NCI-H1694 treated with DMSO at 0.1 percent for 48 hours (cell line): ENCODE measurements around the gene DTX3.
"Not testable (repeated sequence)": the region's sequence is repeated elsewhere in the genome, so short reads cannot be mapped to it uniquely, and the experiment has no call there.

Experiments used
- DNase-seq: peaks from one replicate; lab custom pipeline; 2025; lab: John Stamatoyannopoulos, UW

The DTX3 gene, protein sequence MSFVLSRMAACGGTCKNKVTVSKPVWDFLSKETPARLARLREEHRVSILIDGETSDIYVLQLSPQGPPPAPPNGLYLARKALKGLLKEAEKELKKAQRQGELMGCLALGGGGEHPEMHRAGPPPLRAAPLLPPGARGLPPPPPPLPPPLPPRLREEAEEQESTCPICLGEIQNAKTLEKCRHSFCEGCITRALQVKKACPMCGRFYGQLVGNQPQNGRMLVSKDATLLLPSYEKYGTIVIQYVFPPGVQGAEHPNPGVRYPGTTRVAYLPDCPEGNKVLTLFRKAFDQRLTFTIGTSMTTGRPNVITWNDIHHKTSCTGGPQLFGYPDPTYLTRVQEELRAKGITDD

DNA sequence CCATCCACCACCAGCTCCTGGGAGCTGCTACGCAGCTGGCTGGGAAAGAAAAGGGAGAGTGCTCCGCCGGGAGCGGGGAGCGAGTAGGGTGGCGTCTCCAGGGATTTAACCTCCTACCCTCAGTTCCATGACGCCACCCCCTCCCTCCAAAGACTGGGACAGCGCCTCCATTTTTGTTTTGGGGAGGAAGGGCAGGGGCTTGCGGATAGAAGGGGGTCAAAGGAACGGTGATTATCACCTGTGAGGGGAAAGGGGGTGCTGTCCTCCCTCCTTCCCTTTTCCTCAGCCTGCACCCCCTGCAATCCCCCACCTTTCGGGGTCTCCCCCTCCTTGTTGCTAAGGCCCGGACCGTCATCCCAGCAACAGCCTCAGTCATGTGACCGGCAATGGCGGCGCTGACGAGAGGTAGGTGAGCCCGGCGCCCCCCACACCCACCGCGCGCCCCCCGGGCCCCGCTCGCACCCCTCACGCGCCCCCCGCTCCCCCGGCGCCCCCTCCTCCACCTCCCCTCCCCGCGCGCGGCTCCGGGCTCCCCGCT, at the start of gene DTX3:
Gene DTX3, plus strand, starts transcription at position 371 of the 538 bp plus-strand sequence. CDS start 1,694 bp downstream, outside the sequence.
- DNase-seq, result no peak

DNA sequence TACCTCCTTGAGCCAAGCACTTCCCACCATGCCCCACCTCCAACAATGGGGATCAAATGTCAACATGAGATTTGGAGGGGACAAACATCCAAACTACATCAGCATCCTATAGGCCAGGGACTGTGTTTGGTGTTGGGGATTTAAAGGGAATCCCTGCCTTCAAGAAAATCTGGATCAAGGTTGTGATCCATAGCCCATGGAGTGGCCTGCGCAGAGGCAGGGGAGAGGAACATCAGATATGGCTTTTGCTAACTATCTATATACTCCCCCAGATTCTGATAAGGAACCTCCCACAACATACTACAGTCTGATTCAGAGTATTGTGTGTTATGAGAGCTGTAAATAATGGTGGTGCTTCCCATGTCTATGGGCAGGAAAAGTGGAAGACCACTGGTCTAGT, 49.7 kb upstream of the DTX3 start:
- DNase-seq, result no peak

DNA sequence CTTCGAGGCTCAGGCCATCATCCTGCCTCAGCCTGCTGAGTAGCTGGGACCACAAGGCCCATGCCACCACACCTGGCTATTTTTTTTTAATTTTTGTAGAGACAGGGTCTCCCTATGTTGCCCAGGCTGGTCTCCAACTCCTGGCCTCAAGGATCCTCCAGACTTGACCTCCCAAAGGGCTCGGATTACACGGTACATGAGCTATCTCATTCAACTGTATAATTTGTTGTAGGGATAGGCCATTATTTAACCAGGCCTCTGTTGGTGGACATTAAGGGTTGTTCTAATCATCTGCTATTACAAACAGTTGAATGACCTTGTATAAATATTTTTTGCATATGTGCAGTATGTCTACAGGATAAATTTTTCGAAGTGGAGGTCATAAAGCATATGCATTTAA, 45.8 kb upstream of the DTX3 start:
- no peak for DNase-seq

DNA sequence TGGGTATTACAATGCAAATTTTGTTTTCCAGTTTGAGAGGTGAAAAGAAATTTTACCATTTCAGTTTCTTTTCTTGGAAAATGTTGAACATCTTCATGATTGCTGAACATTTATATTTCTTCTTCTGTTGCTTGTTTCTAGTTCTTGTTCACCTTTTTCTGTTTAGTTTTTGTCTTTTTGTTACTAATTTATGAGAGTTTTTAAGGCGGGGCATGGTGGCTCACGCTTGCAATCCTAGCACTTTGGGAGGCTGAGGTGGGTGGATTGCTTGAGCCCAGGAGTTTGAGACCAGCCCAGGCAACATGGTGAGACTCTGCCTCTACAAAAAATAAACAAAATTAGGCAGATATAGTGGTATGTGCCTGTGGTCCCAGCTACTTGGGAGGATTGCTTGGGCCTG, 44.1 kb upstream of the DTX3 start:
- no peak for DNase-seq

DNA sequence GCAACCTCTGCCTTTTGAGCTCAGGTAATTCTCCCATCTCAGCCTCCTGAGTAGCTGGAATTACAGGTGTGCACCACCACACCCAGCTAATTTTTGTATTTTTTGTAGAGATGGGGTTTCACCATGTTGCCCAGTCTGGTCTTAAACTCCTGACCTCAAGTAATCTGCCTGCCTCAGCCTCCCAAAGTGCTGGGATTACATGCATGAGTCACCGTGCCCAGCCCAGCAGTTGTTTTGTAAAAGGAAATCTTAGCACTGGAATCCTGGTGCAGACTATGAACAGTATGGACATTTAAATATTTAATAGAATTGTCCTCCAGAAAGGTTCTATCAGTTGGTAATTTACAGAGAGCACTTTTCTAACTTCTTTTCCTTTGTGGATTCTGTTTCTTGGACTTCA, 43.5 kb upstream of the DTX3 start:
- DNase-seq, result not testable (repeated sequence)

DNA sequence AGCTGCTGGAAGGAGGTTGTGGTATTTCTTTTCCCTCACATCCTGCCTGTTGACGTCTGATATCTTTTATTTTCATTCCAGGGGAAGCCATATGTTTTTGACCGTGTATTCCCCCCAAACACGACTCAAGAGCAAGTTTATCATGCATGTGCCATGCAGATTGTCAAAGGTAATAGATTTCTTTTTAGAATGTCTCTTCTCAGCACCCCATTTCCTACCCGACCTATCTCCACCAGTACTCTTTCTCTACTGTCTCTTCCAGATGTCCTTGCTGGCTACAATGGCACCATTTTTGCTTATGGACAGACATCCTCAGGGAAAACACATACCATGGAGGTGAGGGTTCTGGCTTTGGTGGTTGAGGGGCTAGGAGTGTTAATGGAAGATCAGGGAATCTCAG, 41.3 kb upstream of the DTX3 start:
- no peak for DNase-seq

DNA sequence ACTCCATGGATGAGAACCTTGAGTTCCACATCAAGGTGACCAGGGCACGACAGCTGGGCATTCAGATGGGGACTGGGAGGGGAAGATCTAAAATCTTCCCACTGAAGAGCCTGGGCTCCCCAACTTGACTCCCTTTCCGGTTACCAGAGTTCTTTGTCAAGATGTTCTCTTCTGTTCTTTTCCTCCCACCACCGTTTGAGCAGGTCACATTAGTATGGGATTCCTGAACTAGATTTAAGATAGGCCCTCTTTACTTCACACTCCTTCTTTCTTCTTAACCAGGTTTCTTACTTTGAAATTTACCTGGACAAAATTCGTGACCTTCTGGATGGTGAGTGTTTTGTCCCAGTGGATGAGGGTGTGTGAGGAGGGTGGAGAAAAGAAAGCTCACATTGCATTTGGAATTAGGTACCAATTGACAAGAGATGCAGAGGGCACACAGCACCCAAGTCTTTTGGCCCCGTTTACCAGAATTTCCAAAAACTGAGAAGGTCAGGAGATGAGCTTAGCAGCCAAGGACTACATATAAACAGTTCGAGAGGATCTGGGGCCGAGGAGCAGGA, 40.4 kb upstream of the DTX3 start:
- no peak for DNase-seq

DNA sequence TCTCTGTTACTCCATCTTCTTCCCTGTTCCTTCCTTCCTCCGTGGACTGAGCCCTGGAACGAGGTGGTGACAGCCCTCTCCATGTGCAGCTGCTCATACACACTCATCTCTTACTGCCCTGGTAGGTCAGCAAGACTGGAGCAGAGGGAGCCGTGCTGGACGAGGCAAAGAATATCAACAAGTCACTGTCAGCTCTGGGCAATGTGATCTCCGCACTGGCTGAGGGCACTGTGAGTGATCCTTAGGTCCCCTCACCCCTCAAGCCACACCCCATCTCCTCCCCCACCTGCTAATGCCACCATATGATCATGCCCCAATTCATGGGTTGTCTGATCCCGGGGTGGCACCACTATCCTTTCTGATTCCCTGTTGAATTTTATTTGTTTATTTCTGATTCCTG, 35.8 kb upstream of the DTX3 start:
- no peak for DNase-seq

DNA sequence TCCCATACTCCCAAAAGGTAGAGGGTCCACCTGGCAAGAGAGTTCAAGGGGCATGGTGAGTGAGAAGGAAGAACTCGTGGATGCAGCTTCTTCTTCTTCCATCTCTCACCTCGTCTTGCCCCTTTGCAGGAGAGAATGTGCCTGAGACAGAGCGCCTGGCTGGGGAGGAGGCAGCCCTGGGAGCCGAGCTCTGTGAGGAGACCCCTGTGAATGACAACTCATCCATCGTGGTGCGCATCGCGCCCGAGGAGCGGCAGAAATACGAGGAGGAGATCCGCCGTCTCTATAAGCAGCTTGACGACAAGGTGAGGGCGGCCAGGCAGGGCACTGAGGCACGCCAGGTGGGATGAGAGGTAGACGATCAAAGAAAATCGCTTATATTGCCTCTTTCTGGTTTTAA, 34.8 kb upstream of the DTX3 start:
- no peak for DNase-seq

DNA sequence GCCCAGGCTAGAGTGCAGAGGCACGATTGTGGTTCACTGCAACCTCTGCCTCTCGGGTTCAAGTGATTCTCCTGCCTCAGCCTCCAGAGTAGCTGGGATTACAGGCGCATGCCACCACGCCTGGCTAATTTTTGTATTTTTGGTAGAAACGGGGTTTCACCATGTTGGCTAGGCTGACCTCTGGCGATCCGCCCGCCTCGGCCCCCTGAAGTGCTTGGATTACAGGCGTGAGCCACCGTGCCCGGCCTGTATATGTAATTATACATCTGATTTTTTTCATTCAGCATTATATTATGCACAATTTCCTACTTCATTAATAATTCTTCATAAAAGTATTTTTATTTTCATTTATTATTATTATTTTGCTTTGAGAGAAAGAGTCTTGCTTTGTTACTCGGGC, 34.2 kb upstream of the DTX3 start:
- DNase-seq, result not testable (repeated sequence)

DNA sequence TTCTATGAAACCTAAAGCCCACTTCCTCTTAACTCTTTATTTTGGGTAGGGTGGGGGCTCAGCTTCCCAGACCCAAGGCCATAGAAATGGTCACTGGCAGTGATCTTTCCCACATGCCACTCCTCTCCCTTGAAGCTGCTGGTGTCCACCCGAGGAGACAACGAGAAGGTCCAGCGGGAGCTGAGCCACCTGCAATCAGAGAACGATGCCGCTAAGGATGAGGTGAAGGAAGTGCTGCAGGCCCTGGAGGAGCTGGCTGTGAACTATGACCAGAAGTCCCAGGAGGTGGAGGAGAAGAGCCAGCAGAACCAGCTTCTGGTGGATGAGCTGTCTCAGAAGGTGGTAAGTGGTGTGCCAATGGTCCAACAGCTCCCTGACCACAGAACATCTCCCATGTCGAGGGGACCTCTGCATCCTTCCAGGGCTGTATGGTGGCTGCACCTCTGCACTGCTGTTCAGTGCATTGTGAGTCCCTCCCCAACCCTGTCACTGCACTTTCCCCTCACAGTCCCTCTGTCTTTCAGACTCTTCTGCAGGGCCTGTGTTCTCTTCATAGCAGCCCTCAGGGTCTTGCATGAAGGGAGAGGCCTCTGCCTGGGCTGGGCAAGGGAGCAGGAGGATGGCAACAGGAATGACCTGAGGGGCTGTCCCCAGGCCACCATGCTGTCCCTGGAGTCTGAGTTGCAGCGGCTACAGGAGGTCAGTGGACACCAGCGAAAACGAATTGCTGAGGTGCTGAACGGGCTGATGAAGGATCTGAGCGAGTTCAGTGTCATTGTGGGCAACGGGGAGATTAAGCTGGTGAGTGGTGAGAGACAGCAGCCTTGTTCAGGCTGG, 32.5 kb upstream of the DTX3 start:
- DNase-seq, result no peak

DNA sequence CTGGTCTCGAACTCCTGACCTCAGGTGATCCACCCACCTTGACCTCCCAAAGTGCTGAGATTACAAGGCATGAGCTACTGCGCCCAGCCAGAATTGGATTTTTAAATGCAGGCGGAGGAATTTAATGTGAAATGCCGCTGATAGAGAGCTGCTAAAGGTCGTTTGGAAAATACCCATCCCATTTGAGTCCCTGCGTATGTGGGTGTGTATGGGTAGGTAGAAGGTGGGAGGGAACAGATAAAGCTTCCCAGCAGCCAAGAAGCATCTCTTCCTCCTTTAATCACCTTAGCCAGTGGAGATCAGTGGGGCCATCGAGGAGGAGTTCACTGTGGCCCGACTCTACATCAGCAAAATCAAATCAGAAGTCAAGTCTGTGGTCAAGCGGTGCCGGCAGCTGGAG, 29.8 kb upstream of the DTX3 start:
- no peak for DNase-seq

DNA sequence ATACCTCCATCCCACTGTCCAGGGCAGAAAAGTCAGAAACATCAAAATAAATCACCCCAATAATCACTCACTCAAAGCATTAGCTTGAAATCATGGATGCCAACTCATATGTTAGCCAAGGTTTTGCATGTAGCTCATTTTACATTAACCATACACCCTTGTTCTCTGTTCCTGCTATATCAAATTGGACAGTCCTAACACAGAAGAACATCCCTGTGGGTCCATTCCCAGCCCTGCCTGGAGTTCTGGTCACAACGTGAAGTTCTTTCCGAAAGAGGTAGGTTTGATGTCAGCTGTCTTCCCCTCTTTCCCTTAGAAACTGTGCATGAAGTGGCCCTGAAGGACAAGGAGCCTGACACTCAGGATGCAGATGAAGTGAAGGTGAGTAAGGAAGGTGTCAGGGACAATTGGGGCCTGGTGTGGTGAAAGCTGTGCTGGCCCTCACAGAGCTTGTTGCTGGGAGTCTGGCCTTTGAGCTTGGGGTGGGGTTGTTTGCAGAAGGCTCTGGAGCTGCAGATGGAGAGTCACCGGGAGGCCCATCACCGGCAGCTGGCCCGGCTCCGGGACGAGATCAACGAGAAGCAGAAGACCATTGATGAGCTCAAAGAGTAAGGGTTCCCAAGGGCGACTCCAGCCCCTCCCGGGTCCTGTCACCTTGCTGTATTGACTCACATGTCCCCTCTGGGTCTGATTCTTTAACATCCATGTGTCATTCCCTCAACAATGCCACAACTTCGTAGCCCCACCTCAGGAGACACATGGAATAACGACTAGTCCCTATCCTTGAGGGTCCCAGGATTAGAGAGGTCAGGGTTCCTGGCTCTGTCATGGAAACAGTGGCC, 28.6 kb upstream of the DTX3 start:
- DNase-seq, result no peak

DNA sequence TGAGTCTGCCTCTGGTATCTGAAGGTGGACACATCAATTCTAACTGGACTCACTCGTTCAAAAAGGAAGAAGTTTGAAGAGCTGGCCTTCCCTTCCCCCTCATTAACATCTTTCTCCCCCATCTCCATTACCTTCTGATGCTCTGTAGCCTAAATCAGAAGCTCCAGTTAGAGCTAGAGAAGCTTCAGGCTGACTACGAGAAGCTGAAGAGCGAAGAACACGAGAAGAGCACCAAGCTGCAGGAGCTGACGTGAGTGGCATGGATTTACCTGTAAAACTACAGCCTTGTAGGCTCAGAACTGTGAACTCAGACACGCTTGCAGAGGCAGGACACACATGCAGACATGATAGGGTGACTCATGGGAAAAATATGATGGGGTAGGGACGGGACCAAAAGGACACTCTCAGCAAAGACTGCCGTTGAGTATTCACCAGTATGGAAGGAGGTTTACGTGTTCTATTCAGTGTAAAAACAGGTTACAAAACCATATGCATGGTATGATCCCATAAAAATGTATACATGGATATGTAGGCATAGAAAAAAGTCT, 27.9 kb upstream of the DTX3 start:
- no peak for DNase-seq

DNA sequence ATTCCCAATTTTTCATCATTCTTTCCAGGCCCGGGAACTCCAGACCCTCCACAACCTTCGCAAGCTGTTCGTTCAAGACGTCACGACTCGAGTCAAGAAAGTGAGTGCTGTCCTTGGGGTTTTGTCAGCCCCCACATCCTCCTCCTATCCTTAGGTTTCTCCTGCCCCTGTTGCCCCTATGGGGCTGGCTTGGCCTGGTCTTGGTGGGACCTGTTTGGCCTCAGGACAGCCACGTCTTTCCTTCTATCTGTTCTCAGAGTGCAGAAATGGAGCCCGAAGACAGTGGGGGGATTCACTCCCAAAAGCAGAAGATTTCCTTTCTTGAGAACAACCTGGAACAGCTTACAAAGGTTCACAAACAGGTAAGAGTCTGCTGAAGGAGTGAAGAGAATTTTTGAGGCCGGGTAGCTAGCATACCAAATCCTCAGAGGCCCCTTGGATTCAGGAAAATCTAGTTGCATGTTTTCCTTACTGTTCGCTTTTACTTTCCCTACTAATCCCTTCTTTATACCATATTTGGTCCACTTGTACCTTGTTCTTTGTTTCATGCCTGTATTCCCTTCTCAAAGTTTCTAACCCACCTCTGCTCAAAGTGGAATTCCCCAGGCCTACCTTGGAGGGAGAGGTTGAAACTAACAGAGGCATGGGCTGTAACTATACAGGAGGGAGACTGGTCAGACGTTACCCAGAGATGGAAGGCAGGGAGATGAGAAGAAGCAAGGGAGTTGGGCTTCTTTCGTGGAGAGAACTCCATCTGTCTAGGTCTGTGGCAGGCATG, 26.5 kb upstream of the DTX3 start:
- no peak for DNase-seq

DNA sequence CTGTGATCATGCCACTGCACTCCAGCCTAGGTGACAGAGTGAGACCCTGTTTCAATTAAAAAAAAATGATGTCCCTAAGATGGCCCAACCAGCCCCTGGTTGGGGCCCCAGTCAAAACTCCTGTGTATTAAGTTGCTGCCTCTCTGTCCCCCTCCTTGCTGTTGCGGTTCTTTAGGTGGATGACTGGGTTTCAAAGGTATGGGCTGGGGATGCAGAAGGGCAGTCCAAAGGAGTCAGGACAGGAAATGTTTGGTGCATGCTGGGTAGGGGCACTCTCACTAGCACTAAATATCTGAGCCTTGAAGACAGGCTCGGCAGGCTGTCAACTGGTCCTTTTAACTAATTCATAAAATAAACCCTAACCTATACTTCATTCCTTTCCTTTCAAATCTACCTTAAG, 25.6 kb upstream of the DTX3 start:
- DNase-seq, result no peak

DNA sequence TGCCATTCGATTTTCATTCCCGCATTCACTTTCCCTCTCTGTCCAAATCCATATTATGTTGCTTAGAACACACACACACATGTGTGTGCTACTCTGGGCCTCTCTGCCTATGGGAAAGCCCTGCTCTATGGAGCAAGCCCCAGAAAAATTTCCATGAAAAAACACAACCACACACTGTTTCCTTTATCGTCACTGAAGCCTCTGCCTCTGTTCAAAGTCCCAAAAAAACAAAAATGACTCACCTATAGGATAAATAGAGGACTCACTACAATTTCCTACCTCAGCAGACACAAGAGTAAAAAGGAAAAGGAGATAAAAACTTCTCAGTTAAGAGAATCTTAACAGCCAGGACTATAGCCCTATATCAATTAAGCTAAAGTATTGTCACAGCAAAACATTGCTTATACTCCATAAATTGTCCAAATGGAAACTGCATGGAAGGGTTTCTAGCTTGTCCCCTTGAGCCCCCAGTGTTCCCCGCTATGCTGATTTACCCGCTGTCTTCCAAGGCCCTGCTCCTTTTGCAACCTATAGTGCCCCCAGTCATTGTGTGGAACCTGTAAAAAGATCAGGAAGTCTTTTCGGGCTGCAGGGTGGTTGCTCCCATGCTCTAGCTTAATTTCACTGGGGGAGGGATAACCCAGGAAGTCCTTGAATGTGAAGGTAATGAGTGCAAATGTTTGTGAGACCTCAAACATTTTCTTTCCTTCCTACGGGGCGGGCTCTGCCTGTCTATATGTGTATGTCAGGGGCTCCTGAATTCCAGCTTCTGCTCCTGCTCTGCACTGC, 24.8 kb upstream of the DTX3 start:
- no peak for DNase-seq

DNA sequence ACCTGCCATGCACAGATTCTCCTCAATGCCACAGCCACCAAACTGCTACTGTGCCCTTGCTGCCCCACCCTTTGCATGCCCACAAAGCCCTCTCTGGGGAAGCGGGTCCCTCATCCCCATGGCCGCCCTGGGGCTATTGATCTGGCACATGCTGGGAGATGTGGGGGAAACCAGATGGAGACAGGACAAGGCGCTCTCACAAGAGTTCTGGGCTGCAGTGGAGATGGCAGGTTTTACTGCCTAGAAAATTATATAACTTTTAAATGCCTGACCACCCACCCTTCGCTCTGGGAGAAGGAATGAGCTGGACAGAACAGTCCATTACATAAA, 24.2 kb upstream of the DTX3 start:
- DNase-seq, result no peak

DNA sequence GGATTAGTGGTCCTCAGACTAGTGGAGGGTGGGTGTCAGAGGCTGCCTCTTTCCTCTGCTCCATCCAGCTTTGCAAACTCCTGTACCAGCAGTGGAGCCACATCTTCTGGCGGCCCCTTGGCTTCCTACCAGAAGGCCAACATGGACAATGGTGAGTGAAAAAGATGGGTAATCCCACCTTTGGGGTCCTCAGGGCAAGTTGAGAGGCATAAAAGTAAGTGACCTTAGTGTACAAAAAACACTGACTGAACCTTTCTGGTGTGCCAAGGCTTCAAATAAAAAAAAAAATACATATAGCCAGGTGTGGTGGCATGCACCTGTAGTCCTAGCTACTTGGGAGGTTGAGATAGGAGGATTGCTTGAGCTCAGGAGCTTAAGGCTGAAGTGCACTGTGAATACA, 22.8 kb upstream of the DTX3 start:
- no peak for DNase-seq

DNA sequence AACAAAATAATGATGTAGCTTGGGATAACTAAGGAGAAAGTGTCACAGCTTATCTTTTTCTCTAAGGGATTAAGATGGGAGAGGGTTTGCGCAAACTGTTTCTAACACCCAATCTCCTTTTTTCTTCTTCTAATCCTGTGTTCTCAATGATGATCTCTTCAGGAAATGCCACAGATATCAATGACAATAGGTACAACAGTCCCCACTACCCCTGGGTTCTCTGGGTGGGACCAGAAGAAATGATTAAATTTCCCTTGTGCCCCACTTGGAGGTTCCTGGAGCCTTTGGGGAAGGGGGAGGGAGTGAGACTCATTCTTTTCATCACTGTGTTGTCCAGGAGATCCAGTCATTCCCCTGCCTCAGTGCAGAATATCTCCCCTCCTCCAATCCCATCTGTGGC, 22.2 kb upstream of the DTX3 start:
- DNase-seq, result no peak
